ENCODE measurements around the gene KCNH3.

KCNH3 gene

DNA sequence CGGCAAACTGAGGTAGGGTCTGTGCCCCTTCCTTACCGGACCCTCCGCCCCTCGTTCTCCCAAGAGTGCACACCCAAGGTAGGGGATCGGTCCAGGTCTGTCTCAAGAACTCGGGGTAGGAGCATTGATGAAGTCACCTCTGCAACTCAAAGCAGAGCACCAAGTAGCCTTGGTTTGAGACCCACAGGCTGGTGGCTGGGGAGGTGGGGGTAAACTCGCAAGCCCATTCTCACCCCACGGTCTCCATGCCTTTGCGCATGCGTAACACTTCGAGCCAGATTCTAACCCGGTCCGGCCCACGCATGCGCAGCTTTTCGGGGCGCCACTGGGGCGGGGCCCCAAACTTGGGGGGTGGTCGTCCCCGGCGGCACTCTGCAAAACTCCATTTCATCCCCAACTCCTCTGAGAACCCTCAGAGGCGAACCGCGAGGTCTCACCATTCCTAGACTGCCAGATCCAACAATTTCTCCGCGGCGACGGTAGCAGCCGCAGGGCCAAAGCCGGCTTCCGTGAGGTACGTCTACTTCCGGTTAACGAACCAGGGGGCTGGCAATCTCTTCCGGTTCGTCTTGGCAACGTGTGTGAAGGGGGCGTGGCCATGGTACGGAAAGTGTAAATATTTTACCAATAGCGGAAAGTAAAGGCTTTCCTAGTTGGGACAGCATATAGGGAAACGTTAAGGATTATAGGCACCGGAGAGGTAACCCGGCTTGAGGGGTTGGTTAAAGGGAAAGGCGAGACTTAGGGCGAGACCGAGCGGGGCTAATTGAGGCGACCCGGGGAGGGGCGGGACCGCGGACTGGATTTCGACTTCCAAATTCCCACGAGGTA, 29.0 kb downstream of the KCNH3 start, which contains the start of gene MCRS1 (continued):
- TF ChIP-seq ZNF26 (tag by site-specific recombination; IDR thresholded peaks at IDR 0.05): no peak
- TF ChIP-seq ZNF560 (tag by site-specific recombination; IDR thresholded peaks at IDR 0.05; ENCODE audit: borderline replicate concordance): no peak
- no peak for TF ChIP-seq ZNF302 (tag by site-specific recombination; IDR thresholded peaks at IDR 0.05; ENCODE audit: low read depth)
- no peak for TF ChIP-seq ZNF548 (tag by site-specific recombination; IDR thresholded peaks at IDR 0.05)
- TF ChIP-seq, protein P1, sequence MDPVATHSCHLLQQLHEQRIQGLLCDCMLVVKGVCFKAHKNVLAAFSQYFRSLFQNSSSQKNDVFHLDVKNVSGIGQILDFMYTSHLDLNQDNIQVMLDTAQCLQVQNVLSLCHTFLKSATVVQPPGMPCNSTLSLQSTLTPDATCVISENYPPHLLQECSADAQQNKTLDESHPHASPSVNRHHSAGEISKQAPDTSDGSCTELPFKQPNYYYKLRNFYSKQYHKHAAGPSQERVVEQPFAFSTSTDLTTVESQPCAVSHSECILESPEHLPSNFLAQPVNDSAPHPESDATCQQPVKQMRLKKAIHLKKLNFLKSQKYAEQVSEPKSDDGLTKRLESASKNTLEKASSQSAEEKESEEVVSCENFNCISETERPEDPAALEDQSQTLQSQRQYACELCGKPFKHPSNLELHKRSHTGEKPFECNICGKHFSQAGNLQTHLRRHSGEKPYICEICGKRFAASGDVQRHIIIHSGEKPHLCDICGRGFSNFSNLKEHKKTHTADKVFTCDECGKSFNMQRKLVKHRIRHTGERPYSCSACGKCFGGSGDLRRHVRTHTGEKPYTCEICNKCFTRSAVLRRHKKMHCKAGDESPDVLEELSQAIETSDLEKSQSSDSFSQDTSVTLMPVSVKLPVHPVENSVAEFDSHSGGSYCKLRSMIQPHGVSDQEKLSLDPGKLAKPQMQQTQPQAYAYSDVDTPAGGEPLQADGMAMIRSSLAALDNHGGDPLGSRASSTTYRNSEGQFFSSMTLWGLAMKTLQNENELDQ (tag by site-specific recombination; IDR thresholded peaks at IDR 0.05; ENCODE audit: low read depth): no peak
- TF ChIP-seq, protein P2, sequence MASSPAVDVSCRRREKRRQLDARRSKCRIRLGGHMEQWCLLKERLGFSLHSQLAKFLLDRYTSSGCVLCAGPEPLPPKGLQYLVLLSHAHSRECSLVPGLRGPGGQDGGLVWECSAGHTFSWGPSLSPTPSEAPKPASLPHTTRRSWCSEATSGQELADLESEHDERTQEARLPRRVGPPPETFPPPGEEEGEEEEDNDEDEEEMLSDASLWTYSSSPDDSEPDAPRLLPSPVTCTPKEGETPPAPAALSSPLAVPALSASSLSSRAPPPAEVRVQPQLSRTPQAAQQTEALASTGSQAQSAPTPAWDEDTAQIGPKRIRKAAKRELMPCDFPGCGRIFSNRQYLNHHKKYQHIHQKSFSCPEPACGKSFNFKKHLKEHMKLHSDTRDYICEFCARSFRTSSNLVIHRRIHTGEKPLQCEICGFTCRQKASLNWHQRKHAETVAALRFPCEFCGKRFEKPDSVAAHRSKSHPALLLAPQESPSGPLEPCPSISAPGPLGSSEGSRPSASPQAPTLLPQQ (tag by site-specific recombination; IDR thresholded peaks at IDR 0.05): no peak; the same call in none of the 2 replicates
- no peak for TF ChIP-seq ZSCAN18 (tag by site-specific recombination; IDR thresholded peaks at IDR 0.05)
- no peak for TF ChIP-seq ZNF514 (tag by site-specific recombination; IDR thresholded peaks at IDR 0.05)
- TF ChIP-seq RBAK (tag by site-specific recombination; IDR thresholded peaks at IDR 0.05): no peak
- TF ChIP-seq ZNF830 (tag by site-specific recombination; IDR thresholded peaks at IDR 0.05; ENCODE audit: low read depth): no peak
- TF ChIP-seq, protein P3, sequence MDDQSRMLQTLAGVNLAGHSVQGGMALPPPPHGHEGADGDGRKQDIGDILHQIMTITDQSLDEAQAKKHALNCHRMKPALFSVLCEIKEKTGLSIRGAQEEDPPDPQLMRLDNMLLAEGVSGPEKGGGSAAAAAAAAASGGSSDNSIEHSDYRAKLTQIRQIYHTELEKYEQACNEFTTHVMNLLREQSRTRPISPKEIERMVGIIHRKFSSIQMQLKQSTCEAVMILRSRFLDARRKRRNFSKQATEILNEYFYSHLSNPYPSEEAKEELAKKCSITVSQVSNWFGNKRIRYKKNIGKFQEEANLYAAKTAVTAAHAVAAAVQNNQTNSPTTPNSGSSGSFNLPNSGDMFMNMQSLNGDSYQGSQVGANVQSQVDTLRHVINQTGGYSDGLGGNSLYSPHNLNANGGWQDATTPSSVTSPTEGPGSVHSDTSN (CRISPR knock-in tag; IDR thresholded peaks at IDR 0.05): no peak
- no peak for TF ChIP-seq BCL11A (tag by site-specific recombination; IDR thresholded peaks at IDR 0.05; ENCODE audit: low read depth)
- TF ChIP-seq FEZF1 (tag by site-specific recombination; IDR thresholded peaks at IDR 0.05): no peak
- TF ChIP-seq ZNF23 (tag by site-specific recombination; IDR thresholded peaks at IDR 0.05; ENCODE audit: borderline replicate concordance): no peak
- TF ChIP-seq KLF1 (tag by site-specific recombination; IDR thresholded peaks at IDR 0.05): peak; percentile 76
- peak; percentile 57 for TF ChIP-seq ZBTB8A (tag by site-specific recombination; IDR thresholded peaks at IDR 0.05)
- peak; percentile 94 for TF ChIP-seq OSR2 (tag by site-specific recombination; IDR thresholded peaks at IDR 0.05)
- TF ChIP-seq ZNF843 (tag by site-specific recombination; IDR thresholded peaks at IDR 0.05): peak; percentile 44; the same call in 1 of the 2 replicates
- no peak for TF ChIP-seq ZFP69B (tag by site-specific recombination; IDR thresholded peaks at IDR 0.05)
- TF ChIP-seq, protein P4, sequence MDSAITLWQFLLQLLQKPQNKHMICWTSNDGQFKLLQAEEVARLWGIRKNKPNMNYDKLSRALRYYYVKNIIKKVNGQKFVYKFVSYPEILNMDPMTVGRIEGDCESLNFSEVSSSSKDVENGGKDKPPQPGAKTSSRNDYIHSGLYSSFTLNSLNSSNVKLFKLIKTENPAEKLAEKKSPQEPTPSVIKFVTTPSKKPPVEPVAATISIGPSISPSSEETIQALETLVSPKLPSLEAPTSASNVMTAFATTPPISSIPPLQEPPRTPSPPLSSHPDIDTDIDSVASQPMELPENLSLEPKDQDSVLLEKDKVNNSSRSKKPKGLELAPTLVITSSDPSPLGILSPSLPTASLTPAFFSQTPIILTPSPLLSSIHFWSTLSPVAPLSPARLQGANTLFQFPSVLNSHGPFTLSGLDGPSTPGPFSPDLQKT (IDR thresholded peaks at IDR 0.05; ENCODE audit: borderline replicate concordance, low read depth, low read length): no peak
- no peak for TF ChIP-seq TSHZ1 (tag by site-specific recombination; IDR thresholded peaks at IDR 0.05; ENCODE audit: borderline replicate concordance)
- no peak for TF ChIP-seq ZNF423 (tag by site-specific recombination; IDR thresholded peaks at IDR 0.05)
- no peak for TF ChIP-seq MEIS1 (CRISPR knock-in tag; IDR thresholded peaks at IDR 0.05; ENCODE audit: borderline replicate concordance)
- no peak for TF ChIP-seq ZNF658 (tag by site-specific recombination; IDR thresholded peaks at IDR 0.05)
- no peak for TF ChIP-seq ZFP3 (tag by site-specific recombination; IDR thresholded peaks at IDR 0.05; ENCODE audit: low read depth)
- no peak for TF ChIP-seq GFI1B (tag by site-specific recombination; IDR thresholded peaks at IDR 0.05)
- peak; percentile 93 for TF ChIP-seq SP2 (tag by site-specific recombination; IDR thresholded peaks at IDR 0.05)

Measured in HEK293 (cell line).